Measurements from ENCODE around the gene TBX15.
"Not testable (repeated sequence)": the region's sequence is repeated elsewhere in the genome, so short reads cannot be mapped to it uniquely, and the experiment has no call there.

- TF ChIP-seq CTCF, EP300 (IDR thresholded peaks at IDR 0.05): not testable (repeated sequence)
Measured at GRCh38 chr1:118916346-118916745, 71.8 kb downstream of the TBX15 start.

All from gastroesophageal sphincter (tissue), 3 donors.